NCI-H226 (cell line): Measurements from ENCODE around the gene C1QL4.
"Not testable (repeated sequence)": the region's sequence is repeated elsewhere in the genome, so short reads cannot be mapped to it uniquely, and the experiment has no call there.

Experiments
- DNase-seq: peaks from one replicate; pipeline ENCODE4 v3.0.0-alpha.2; 2015

The C1QL4 gene

GRCh38 chr12:49297695-49298060 is 39.3 kb downstream of the C1QL4 start:
- no peak for DNase-seq

GRCh38 chr12:49296836-49297694 is 39.9 kb downstream of the C1QL4 start:
- DNase-seq: no peak

- no peak for DNase-seq
These were observed 40.8 kb downstream of the C1QL4 start for GRCh38 chr12:49296034-49296835.

GRCh38 chr12:49295082-49295936 is 41.7 kb downstream of the C1QL4 start, which contains the start of gene PRPH:
TSS of gene PRPH (plus strand) at chr12:49295147. CDS start at chr12:49295201, 54 bp downstream.
- no peak for DNase-seq

GRCh38 chr12:49294804-49295081 is 42.2 kb downstream of the C1QL4 start:
- DNase-seq: no peak

- DNase-seq: no peak
These were observed 42.7 kb downstream of the C1QL4 start for GRCh38 chr12:49294086-49294803.

- no peak for DNase-seq
These were observed 43.7 kb downstream of the C1QL4 start for GRCh38 chr12:49293056-49293956.

GRCh38 chr12:49292729-49293055 is 44.3 kb downstream of the C1QL4 start:
- DNase-seq: no peak

- no peak for DNase-seq
These were observed 47.9 kb downstream of the C1QL4 start for GRCh38 chr12:49288922-49289555.

- DNase-seq: no peak
These were observed 48.6 kb downstream of the C1QL4 start for GRCh38 chr12:49288412-49288853.

- no peak for DNase-seq
These were observed 49.1 kb downstream of the C1QL4 start for GRCh38 chr12:49287876-49288275.

GRCh38 chr12:49284672-49285071 is 52.3 kb downstream of the C1QL4 start:
- DNase-seq: no peak

- DNase-seq: no peak
These were observed 53.2 kb downstream of the C1QL4 start for GRCh38 chr12:49283541-49284429.

GRCh38 chr12:49282740-49283375 is 54.1 kb downstream of the C1QL4 start:
- not testable (repeated sequence) for DNase-seq
